HG02610 (cell line): ENCODE measurements around the gene LRRC25.

Source experiments
- ATAC-seq: cut with Tn5 transposase; IDR thresholded peaks from one replicate; pipeline ENCODE4 v1.9.1; 2021; ENCODE audit warnings: mild to moderate bottlenecking, moderate library complexity; ENCODE audit not compliant: unreplicated experiment

The LRRC25 gene

DNA sequence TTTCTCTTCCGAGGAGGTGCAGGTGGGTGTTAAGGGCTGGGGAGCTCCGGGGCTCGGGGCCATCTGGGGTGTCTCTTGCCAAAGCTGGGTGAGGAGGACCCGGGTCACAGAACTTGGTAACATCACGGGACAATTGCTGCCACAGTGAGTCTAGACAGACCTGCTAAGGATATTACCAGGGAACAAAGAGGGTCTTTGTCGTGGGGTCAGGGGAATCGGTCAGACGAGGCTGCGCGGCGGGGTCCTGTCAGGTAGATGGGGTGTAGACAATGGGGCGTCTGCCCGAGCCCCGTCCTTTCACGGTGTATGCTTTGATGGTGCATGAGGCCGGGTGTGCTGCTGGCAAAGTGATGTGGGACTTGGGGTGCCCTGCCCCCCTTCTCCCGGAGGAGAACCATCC lies 49.3 kb downstream of the LRRC25 start:
- no peak for ATAC-seq

DNA sequence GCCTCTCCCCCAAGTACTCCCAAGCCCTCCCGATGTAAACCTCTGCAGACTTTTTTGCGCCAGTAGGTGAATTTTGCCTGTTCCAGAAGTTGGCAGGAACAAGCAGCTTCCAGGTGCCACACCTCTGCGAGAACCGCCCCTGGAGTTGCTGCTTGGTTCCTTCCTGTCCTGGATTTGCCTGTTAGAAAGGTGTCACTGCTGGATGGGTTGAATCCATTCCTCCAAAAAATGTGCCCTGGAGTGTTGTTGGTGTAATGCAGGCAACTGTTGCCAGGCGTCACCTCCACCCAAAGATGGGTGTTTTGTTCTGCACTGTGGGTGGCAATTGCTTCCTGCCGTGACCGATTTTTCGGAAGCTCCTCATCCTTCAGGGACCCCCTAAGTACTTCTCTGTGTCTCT lies 51.3 kb downstream of the LRRC25 start:
- no peak for ATAC-seq

DNA sequence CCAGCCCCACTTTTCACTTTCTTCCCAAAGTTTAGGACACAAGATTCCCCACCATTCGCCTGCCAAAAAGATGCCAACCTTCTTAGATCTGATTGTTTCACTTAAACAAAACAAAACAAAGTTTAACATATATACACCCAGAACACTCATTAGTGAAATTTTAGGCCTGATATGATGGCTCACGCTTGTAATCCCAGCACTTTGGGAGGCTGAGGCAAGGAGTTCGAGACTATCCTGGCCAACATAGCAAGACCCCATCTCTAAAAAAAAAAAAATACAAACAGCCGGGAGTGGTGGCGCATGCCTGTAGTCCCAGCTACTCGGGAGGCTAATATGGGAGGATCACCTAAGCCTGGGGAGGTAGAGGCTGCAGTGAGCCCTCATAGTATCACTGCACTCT lies 52.1 kb downstream of the LRRC25 start:
- no peak for ATAC-seq

DNA sequence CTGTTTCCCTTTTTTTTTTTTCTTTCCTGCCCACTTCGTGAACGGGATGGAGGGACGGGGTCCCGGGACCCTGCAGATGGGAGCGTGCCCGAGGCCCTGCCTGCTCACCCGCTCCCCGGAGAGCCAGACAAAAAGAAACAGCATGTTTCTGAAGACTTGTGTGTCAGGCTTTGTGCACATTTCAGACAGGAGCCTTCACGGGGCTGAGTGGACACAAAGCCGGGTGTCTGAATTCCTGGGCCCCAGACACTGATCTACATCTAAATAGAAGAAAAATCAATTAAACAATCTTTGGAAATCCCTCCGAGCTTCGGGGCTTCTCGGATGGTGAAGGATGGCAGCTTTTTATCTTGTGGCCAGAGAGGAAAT lies 52.9 kb downstream of the LRRC25 start:
- no peak for ATAC-seq

- no peak for ATAC-seq
Observed at GRCh38 chr19:18342090-18342632, 55.3 kb downstream of the LRRC25 start.
